Measurements from ENCODE around the gene PDCD2.

DNA sequence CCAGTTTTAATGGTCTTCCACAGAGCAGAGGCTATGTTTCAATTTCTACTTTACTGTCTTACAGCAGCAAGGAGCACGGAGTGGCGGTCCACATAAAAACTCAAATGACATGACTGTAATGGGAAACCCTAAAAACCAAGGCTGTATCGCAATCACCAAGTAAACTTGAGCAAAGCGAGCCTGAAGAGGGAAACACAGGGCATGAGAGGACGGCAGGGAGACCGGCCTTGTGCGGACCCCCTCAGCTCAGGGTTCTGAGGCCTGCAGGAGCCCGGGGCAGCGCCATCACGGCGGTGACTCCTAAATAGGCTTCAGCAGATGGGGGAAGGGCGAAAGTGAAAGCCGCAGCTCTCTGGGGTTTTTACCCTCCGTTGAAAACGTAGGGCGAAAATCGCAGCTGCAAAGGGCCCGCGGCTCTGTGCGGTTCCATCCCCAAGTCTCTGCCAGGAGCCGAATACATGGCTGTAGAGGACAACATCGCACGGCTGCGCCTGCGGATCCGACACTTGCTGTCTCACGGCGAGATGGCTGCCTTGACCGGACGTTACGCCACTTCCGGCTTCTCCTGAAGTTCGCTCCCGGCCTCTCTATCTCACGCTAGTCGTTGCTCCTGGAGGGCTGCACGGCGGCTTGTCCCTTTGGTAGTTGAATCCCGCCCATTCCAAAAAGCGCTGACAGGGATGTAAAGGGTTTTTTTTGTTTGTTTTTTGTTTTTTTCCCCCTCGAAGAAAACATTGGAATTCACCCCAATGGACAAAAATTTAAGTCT lies 31.5 kb downstream of the PDCD2 start, which contains the start of gene PSMB1:
- TF ChIP-seq, protein P1, sequence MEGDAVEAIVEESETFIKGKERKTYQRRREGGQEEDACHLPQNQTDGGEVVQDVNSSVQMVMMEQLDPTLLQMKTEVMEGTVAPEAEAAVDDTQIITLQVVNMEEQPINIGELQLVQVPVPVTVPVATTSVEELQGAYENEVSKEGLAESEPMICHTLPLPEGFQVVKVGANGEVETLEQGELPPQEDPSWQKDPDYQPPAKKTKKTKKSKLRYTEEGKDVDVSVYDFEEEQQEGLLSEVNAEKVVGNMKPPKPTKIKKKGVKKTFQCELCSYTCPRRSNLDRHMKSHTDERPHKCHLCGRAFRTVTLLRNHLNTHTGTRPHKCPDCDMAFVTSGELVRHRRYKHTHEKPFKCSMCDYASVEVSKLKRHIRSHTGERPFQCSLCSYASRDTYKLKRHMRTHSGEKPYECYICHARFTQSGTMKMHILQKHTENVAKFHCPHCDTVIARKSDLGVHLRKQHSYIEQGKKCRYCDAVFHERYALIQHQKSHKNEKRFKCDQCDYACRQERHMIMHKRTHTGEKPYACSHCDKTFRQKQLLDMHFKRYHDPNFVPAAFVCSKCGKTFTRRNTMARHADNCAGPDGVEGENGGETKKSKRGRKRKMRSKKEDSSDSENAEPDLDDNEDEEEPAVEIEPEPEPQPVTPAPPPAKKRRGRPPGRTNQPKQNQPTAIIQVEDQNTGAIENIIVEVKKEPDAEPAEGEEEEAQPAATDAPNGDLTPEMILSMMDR (conservative IDR thresholded peaks at IDR 0.05), result no peak
- TF ChIP-seq EZH2 (IDR thresholded peaks at IDR 0.05; ENCODE audit: low read depth), result no peak

Data from PC-9 (cell line).